Smooth muscle cell (in vitro differentiated cells): ENCODE measurements around the gene C19orf44. TPM values are rescaled to one million over a fixed set of nuclear protein-coding genes. Genes with fewer than 3 reads are reported as not detected.
"Not testable (repeated sequence)": the region's sequence is repeated elsewhere in the genome, so short reads cannot be mapped to it uniquely, and the experiment has no call there.

Experiments used
- DNase-seq: peaks from one replicate; lab custom pipeline; 2025; ENCODE audit not compliant: unreplicated experiment; lab: John Stamatoyannopoulos, UW
- H2AFZ ChIP-seq: fragments of 200-600 bp; sonication (generic); 2 replicates; pipeline ENCODE4 v1.6.0; 2016; ENCODE audit warnings: antibody characterized with exemption, low read depth, mild to moderate bottlenecking
- H3F3A ChIP-seq: fragments of 200-600 bp; sonication (generic); 2 replicates; pipeline ENCODE4 v1.6.0; 2017; ENCODE audit warnings: antibody characterized with exemption, low read depth
- H3K27ac ChIP-seq: fragments of 200-600 bp; sonication (generic); 2 replicates; pipeline ENCODE4 v1.5.1; 2016; ENCODE audit warnings: low read depth, mild to moderate bottlenecking
- H3K27me3 ChIP-seq: fragments of 200-600 bp; sonication (generic); 2 replicates; pipeline ENCODE4 v1.6.1; 2016; ENCODE audit warnings: low read depth, mild to moderate bottlenecking
- H3K36me3 ChIP-seq: fragments of 200-600 bp; sonication (generic); 2 replicates; pipeline ENCODE4 v1.5.1; 2016; ENCODE audit warnings: low read depth
- H3K4me1 ChIP-seq: fragments of 200-600 bp; sonication (generic); 2 replicates; pipeline ENCODE4 v1.5.1; 2016; ENCODE audit warnings: low read depth
- H3K4me2 ChIP-seq: fragments of 200-600 bp; sonication (generic); 2 replicates; pipeline ENCODE4 v1.6.0; 2016; ENCODE audit warnings: mild to moderate bottlenecking
- H3K4me3 ChIP-seq: fragments of 200-600 bp; sonication (generic); 2 replicates; pipeline ENCODE4 v1.5.1; 2016; ENCODE audit warnings: mild to moderate bottlenecking
- H3K79me2 ChIP-seq: fragments of 200-600 bp; sonication (generic); 2 replicates; pipeline ENCODE4 v1.6.0; 2016; ENCODE audit warnings: low read depth, mild to moderate bottlenecking
- H3K9ac ChIP-seq: fragments of 200-600 bp; sonication (generic); 2 replicates; pipeline ENCODE4 v1.6.0; 2016; ENCODE audit warnings: low read depth
- H3K9me3 ChIP-seq: fragments of 200-600 bp; sonication (generic); replicated peaks from 2 replicates; pipeline ENCODE4 v1.5.1; 2016; ENCODE audit warnings: low read depth
- H4K20me1 ChIP-seq: fragments of 200-600 bp; sonication (generic); 2 replicates; pipeline ENCODE4 v1.6.0; 2016; ENCODE audit warnings: low read depth
- WGBS: methylation state at CpG from one replicate; pipeline ENCODE4 v1.1.7; 2016; ENCODE audit warnings: low lambda C conversion rate; 5-methylcytosine and 5-hydroxymethylcytosine counted together
- polyA plus RNA-seq: library from polyadenylated mRNA; unstranded; fragments of >200 nt; fragmentation: Nextera tagmentation; extraction: Ambion mirVana; gene quantifications from 2 replicates; pipeline ENCODE4 v1.2.1, GENCODE V29; 2016
- total RNA-seq: library from RNA; depleted of rRNA; stranded (reverse); fragments of >200 nt; gene quantifications from 2 replicates; pipeline ENCODE4 v1.2.3, GENCODE V29; 2014
- TF ChIP-seq, protein P1 (sequence below): fragments of 200-600 bp; sonication (generic); IDR thresholded peaks from 2 replicates; pipeline ENCODE4 v1.5.1; 2017; ENCODE audit warnings: borderline replicate concordance, mild to moderate bottlenecking, antibody characterized with exemption; ENCODE audit not compliant: insufficient read depth, poor library complexity, severe bottlenecking

The C19orf44 gene
- total and polyA plus RNA-seq, 2 experiments from 2014 or later, result 3.3 to 3.4 TPM

DNA sequence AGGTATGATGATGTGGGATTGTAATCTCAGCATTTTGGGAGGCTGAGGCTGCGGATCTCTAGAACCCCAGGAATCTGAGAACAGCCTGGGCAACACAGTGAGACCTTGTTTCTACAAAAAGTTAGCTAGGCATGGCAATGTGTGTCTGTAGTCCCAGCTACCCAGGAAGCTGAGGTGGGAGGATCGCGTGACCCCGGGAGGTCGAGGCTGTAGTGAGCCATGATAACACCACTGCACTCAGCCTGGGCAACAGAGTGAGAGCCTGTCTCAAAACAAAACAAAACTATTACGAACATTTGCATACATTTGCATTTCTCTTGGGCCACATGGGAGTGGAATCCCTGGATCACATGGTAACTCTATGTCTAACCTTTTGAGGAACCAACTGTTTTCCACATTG, 1.6 kb downstream of the C19orf44 start:
- Histone ChIP-seq H3K4me3 (no peak overlapping the region), H3K4me1 (no peaks in the 10 kb centered on the region), H3K79me2 (no peaks in the 10 kb centered on the region), H3K27me3 (no peaks in the 10 kb centered on the region), H3K9me3 (no peaks in the 10 kb centered on the region), H3K9ac (no peak overlapping the region), H3K27ac (no peak overlapping the region), H4K20me1 (no peaks in the 10 kb centered on the region), H2AFZ (no peak overlapping the region), H3K36me3 (no peaks in the 10 kb centered on the region), H3K4me2 (no peak overlapping the region), H3F3A (no peaks in the 10 kb centered on the region)
- DNase-seq, result no peak
- TF ChIP-seq, protein P1, sequence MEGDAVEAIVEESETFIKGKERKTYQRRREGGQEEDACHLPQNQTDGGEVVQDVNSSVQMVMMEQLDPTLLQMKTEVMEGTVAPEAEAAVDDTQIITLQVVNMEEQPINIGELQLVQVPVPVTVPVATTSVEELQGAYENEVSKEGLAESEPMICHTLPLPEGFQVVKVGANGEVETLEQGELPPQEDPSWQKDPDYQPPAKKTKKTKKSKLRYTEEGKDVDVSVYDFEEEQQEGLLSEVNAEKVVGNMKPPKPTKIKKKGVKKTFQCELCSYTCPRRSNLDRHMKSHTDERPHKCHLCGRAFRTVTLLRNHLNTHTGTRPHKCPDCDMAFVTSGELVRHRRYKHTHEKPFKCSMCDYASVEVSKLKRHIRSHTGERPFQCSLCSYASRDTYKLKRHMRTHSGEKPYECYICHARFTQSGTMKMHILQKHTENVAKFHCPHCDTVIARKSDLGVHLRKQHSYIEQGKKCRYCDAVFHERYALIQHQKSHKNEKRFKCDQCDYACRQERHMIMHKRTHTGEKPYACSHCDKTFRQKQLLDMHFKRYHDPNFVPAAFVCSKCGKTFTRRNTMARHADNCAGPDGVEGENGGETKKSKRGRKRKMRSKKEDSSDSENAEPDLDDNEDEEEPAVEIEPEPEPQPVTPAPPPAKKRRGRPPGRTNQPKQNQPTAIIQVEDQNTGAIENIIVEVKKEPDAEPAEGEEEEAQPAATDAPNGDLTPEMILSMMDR, result no peak
- WGBS, result 94% methylated on average over 6 of the region's 6 CpGs

DNA sequence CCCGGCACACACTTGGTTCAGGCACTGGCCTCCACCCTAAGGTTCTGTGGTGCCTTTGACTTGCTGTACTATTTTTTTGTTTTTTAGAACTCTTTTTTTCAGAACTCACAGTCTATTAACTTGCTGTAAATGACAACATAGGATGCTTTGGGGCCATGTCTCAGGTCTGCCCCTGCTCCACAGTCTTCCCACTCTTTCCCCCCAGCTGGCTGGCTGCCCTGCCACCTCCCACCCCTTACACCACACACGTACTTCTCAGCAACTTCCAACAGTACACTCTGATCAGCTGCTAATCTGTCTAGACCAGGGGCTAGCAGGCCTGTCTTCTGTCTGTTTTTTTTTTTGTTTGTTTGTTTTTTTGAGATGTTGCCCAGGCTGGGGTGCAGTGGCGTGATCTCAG, 8.1 kb downstream of the C19orf44 start:
- DNase-seq, result no peak
- Histone ChIP-seq H3K4me2 (no peak overlapping the region), H3K27ac (no peak overlapping the region), H3K27me3 (no peaks in the 10 kb centered on the region), H3K36me3 (no peaks in the 10 kb centered on the region), H4K20me1 (no peaks in the 10 kb centered on the region), H3K4me1 (no peaks in the 10 kb centered on the region), H2AFZ (no peak overlapping the region), H3K4me3 (no peak overlapping the region), H3K9ac (no peak overlapping the region), H3F3A (no peaks in the 10 kb centered on the region), H3K9me3 (no peaks in the 10 kb centered on the region), H3K79me2 (no peaks in the 10 kb centered on the region)
- TF ChIP-seq, protein P1, result no peak
- WGBS, result 73% methylated on average over 3 of the region's 3 CpGs

DNA sequence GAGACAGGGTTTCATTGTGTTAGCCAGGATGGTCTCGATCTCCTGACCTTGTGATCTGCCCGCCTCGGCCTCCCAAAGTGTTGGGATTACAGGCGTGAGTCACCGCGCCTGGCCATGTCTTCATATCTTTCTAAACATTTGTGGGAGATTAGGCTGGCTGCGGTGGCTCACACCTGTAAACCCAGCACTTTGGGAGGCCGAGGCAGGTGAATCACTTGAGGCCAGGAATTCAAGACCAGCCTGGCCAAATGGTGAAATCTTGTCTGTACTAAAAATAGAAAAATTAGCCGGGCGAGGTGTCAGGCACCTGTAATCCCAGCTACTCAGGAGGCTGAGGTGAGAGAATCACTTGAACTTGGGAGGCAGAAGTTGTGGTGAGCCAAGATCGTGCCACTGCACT, 10.0 kb downstream of the C19orf44 start:
- H3K4me1 ChIP-seq, result not testable (repeated sequence)

DNA sequence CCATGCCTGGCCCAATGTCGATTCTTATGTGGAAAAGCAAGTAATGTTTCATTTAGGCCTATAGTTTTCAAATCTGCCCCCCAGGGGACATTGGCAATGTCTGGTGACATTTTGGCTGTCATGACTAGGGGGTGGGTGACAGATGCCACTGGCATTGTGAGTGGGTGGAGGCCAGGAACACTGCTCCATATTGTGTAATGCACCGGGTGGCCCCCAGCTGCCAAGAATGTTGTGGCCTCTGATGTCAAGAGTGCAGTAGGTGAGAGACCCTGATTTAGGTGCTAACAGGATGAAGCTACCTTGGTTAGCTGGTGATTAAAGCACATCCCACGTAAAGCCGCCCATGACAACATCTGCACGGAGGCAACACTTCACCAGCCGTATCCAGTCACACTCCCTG, 10.8 kb downstream of the C19orf44 start:
- Histone ChIP-seq H3K79me2 (no peaks in the 10 kb centered on the region), H3K9me3 (no peaks in the 10 kb centered on the region), H3K27me3 (no peaks in the 10 kb centered on the region), H3K9ac (no peak overlapping the region), H3F3A (no peaks in the 10 kb centered on the region), H2AFZ (no peak overlapping the region), H4K20me1 (no peaks in the 10 kb centered on the region), H3K4me2 (no peak overlapping the region), H3K27ac (no peak overlapping the region), H3K4me1 (no peaks in the 10 kb centered on the region), H3K36me3 (no peaks in the 10 kb centered on the region), H3K4me3 (no peak overlapping the region)
- no peak for DNase-seq
- TF ChIP-seq, protein P1, result no peak
- WGBS, result 76% methylated on average over 6 of the region's 6 CpGs

More for the DNA sequence above, 10.0 kb downstream of the C19orf44 start:
- H3K9ac ChIP-seq, H2AFZ ChIP-seq, H3K27me3 ChIP-seq, H3K36me3 ChIP-seq, H4K20me1 ChIP-seq, H3K9me3 ChIP-seq, H3K4me3 ChIP-seq, DNase-seq, H3F3A ChIP-seq, H3K79me2 ChIP-seq, H3K4me2 ChIP-seq, H3K27ac ChIP-seq: not testable (repeated sequence)
- WGBS, result 91% methylated on average over 11 of the region's 11 CpGs
